Stimulated activated CD8-positive, alpha-beta memory T cell treated with anti-CD3 and anti-CD28 coated beads, Interleukin-7, amount 100 ng/mL, for 48 hours (primary cell): ENCODE results near the gene LRRC9.

Experiments
- DNase-seq, 2 donors: peaks; one replicate each; pipeline ENCODE4 v3.0.0-alpha.2; 2020; ENCODE audit warnings: low read depth in 1 of 2; ENCODE audit errors: extremely low read depth in 1 of 2

Gene LRRC9

GRCh38 chr14:60106339-60106738, 186.4 kb downstream of the LRRC9 start:
- no peak for DNase-seq

- DNase-seq: no peak
Observed at GRCh38 chr14:60107477-60107876, 187.5 kb downstream of the LRRC9 start.

- DNase-seq: no peak
Observed at GRCh38 chr14:60111732-60112131, 191.8 kb downstream of the LRRC9 start.
